Tibial nerve (tissue), 4 donors: Measurements from ENCODE around the gene CREG2.

ENCODE experiments used
- CTCF ChIP-seq, 5 experiments: fragments of 200-600 bp in 3 of 5; fragments of 450-650 bp in 2 of 5; sonication (generic) in 3 of 5; IDR thresholded peaks; one replicate each; pipeline ENCODE4 v1.5.1; 2016 to 2019; ENCODE audit warnings: antibody characterized with exemption in 5 of 5, mild to moderate bottlenecking in 3 of 5, moderate library complexity in 2 of 5
- EP300 ChIP-seq, 2 donors: sonication (generic); formaldehyde crosslinking; IDR thresholded peaks; one replicate each; pipeline ENCODE4 v1.6.1; 2017; ENCODE audit warnings: antibody characterized with exemption in 2 of 2, mild to moderate bottlenecking in 1 of 2
- POLR2A ChIP-seq, 2 donors: fragments of 450-650 bp; IDR thresholded peaks; one replicate each; pipeline ENCODE4 v1.6.1; 2017; ENCODE audit warnings: antibody characterized with exemption in 2 of 2, mild to moderate bottlenecking in 2 of 2, moderate library complexity in 2 of 2

GRCh38 chr2:101307503-101307902 is 79.8 kb downstream of the CREG2 start:
- TF ChIP-seq CTCF (IDR thresholded peaks at IDR 0.05) = no peak
- TF ChIP-seq POLR2A (IDR thresholded peaks at IDR 0.05) = no peak
- TF ChIP-seq EP300 (IDR thresholded peaks at IDR 0.05) = no peak
